GM23338 (cell line): ENCODE measurements around the gene FAM13B. TPM values are rescaled to one million over a fixed set of nuclear protein-coding genes. Genes with fewer than 3 reads are reported as not detected.

Source experiments
- ATAC-seq: fragments of 200-7000 bp; cut with Tn5 transposase; 3 replicates; pipeline ENCODE4 v1.9.1; 2020
- DNase-seq: peaks from one replicate; pipeline ENCODE4 v3.0.0-alpha.2; 2015; ENCODE audit warnings: low spot score
- H2AFZ ChIP-seq: fragments of 200-600 bp; sonication (generic); 2 replicates; pipeline ENCODE4 v1.8.0; 2016; ENCODE audit warnings: antibody characterized with exemption, mild to moderate bottlenecking, moderate library complexity
- H3F3A ChIP-seq: fragments of 200-600 bp; sonication (generic); replicated peaks from 2 replicates; pipeline ENCODE4 v1.8.0; 2017; ENCODE audit warnings: antibody characterized with exemption, mixed run types, low read depth
- H3K27ac ChIP-seq: fragments of 200-600 bp; sonication (generic); 2 replicates; pipeline ENCODE4 v1.6.1; 2016; ENCODE audit warnings: low read depth
- H3K27me3 ChIP-seq: fragments of 200-600 bp; sonication (generic); 2 replicates; pipeline ENCODE4 v1.8.0; 2016; ENCODE audit warnings: mild to moderate bottlenecking, mixed run types, moderate library complexity; ENCODE audit not compliant: insufficient read depth
- H3K36me3 ChIP-seq: fragments of 200-600 bp; sonication (generic); 2 replicates; pipeline ENCODE4 v1.8.0; 2016; ENCODE audit warnings: mild to moderate bottlenecking; ENCODE audit not compliant: insufficient read depth
- H3K4me1 ChIP-seq: fragments of 200-600 bp; sonication (generic); 2 replicates; pipeline ENCODE4 v1.8.0; 2016; ENCODE audit warnings: mild to moderate bottlenecking, moderate library complexity; ENCODE audit not compliant: insufficient read depth
- H3K4me2 ChIP-seq: fragments of 200-600 bp; sonication (generic); 2 replicates; pipeline ENCODE4 v1.7.1; 2017; ENCODE audit warnings: mixed run types
- H3K4me3 ChIP-seq: fragments of 200-600 bp; sonication (generic); 2 replicates; pipeline ENCODE4 v1.6.1; 2016; ENCODE audit warnings: mixed run types
- H3K79me2 ChIP-seq: fragments of 200-600 bp; sonication (generic); replicated peaks from 2 replicates; pipeline ENCODE4 v1.8.0; 2017; ENCODE audit warnings: mild to moderate bottlenecking; ENCODE audit not compliant: insufficient read depth
- H3K9me2 ChIP-seq: fragments of 200-600 bp; sonication (generic); 2 replicates; pipeline ENCODE4 v1.8.0; 2017; ENCODE audit not compliant: insufficient read depth
- H4K20me1 ChIP-seq: fragments of 200-600 bp; sonication (generic); replicated peaks from 2 replicates; pipeline ENCODE4 v1.8.0; 2017; ENCODE audit warnings: mild to moderate bottlenecking; ENCODE audit not compliant: insufficient read depth
- H3K27ac Mint-ChIP-seq: 2 replicates; pipeline ENCODE4 v1.8.0; 2020; ENCODE audit warnings: inconsistent platforms, mild to moderate bottlenecking, moderate library complexity, mixed read lengths
- H3K27me3 Mint-ChIP-seq: 3 replicates; pipeline ENCODE4 v1.8.0; 2022; ENCODE audit warnings: low read depth, mild to moderate bottlenecking, moderate library complexity, mixed read lengths, inconsistent platforms; ENCODE audit not compliant: insufficient read depth, poor library complexity
- H3K36me3 Mint-ChIP-seq: 3 replicates; pipeline ENCODE4 v1.8.0; 2021; ENCODE audit warnings: low read depth, mild to moderate bottlenecking, inconsistent platforms, moderate library complexity, mixed read lengths
- H3K4me1 Mint-ChIP-seq: 3 replicates; pipeline ENCODE4 v1.8.0; 2020; ENCODE audit warnings: mild to moderate bottlenecking, inconsistent platforms, mixed read lengths
- H3K4me3 Mint-ChIP-seq: 3 replicates; pipeline ENCODE4 v1.8.0; 2021; ENCODE audit warnings: moderate library complexity, mild to moderate bottlenecking, inconsistent platforms, mixed read lengths
- H3K9me3 Mint-ChIP-seq: 3 replicates; pipeline ENCODE4 v1.8.0; 2020; ENCODE audit warnings: moderate library complexity, mild to moderate bottlenecking, inconsistent platforms, mixed read lengths
- CTCF ChIP-seq, 2 experiments: fragments of 200-600 bp in 1 of 2; sonication (generic) in 1 of 2; conservative IDR thresholded peaks; 2 replicates each; pipeline versions ENCODE4 v1.5.1 to v1.6.1; 2016 to 2017; ENCODE audit warnings: antibody characterized with exemption in 2 of 2, low read depth in 2 of 2, mild to moderate bottlenecking in 2 of 2, moderate library complexity in 1 of 2
- EZH2 ChIP-seq: fragments of 200-600 bp; sonication (generic); IDR thresholded peaks from one replicate; pipeline ENCODE4 v1.8.0; 2017; ENCODE audit warnings: antibody characterized with exemption, mild to moderate bottlenecking, low read depth; ENCODE audit not compliant: unreplicated experiment
- EZH2phosphoT487 ChIP-seq: fragments of 200-600 bp; sonication (generic); IDR thresholded peaks from one replicate; pipeline ENCODE4 v1.8.1; 2018; ENCODE audit warnings: antibody characterized with exemption; ENCODE audit not compliant: unreplicated experiment
- NANOG ChIP-seq: IDR thresholded peaks from 2 replicates; pipeline ENCODE4 v1.6.1; 2016; ENCODE audit warnings: antibody characterized with exemption, borderline replicate concordance
- POLR2AphosphoS5 ChIP-seq: IDR thresholded peaks from 2 replicates; pipeline ENCODE4 v1.6.1; 2016; ENCODE audit warnings: antibody characterized with exemption, low read depth
- REST ChIP-seq: IDR thresholded peaks from one replicate; pipeline ENCODE4 v1.6.1; 2018; ENCODE audit warnings: antibody characterized with exemption; ENCODE audit not compliant: unreplicated experiment
- ZNF331 ChIP-seq: fragments of 250-450 bp; sonication (Bioruptor Pico); IDR thresholded peaks from 2 replicates; pipeline ENCODE4 v1.5.0; 2020; ENCODE audit warnings: low read depth, mild to moderate bottlenecking, moderate library complexity
- ZNF462 ChIP-seq: fragments of 250-450 bp; sonication (Bioruptor Pico); IDR thresholded peaks from 2 replicates; pipeline ENCODE4 v1.5.0; 2020; ENCODE audit warnings: mild to moderate bottlenecking, moderate library complexity
- polyA plus RNA-seq: library from polyadenylated mRNA; unstranded; fragments of >200 nt; fragmentation: Nextera tagmentation; extraction: Ambion mirVana; gene quantifications from 2 replicates; pipeline ENCODE4 v1.2.1, GENCODE V29; 2016
- total RNA-seq: library from RNA; depleted of rRNA; stranded (reverse); fragments of >200 nt; shearing (Covaris generic); gene quantifications from 2 replicates; pipeline ENCODE4 v1.2.3, GENCODE V29; 2014

FAM13B gene
- total and polyA plus RNA-seq, 2 experiments from 2014 or later: 12.9 to 30.2 TPM

- Histone ChIP-seq H3K4me3 (no peak overlapping the region), H3K79me2 (no peaks in the 10 kb centered on the region), H2AFZ (no peak overlapping the region), H3K9me2 (no peaks in the 10 kb centered on the region), H3K4me1 (no peaks in the 10 kb centered on the region), H3K27me3 (no peaks in the 10 kb centered on the region), H3K36me3 (no peaks in the 10 kb centered on the region), H3K4me2 (no peak overlapping the region), H3F3A (no peaks in the 10 kb centered on the region), H3K27ac (no peak overlapping the region), H4K20me1 (no peaks in the 10 kb centered on the region)
- peaks cover 3% of the 10 kb centered on the region for H3K36me3 Mint-ChIP-seq
- H3K27me3 Mint-ChIP-seq: no peaks in the 10 kb centered on the region
- no peak overlapping the region for H3K27ac Mint-ChIP-seq
- peaks cover 8% of the 10 kb centered on the region; the same call in 2 of the 3 replicates for H3K9me3 Mint-ChIP-seq
- peak; percentile 91 for ATAC-seq
- no peak overlapping the region for H3K4me3 Mint-ChIP-seq
- DNase-seq: peak; percentile 77
- TF ChIP-seq POLR2AphosphoS5 (no peak), CTCF (conservative IDR thresholded peaks at IDR 0.05; ENCODE audit: low read depth in 2 of 2) (peak; percentile 59 to 78), EZH2 (no peak)
- peaks cover 6% of the 10 kb centered on the region for H3K4me1 Mint-ChIP-seq
Measured at GRCh38 chr5:138065102-138065501, 32.2 kb upstream of the FAM13B start.

GRCh38 chr5:138064526-138064925, 31.6 kb upstream of the FAM13B start:
- H3K27ac Mint-ChIP-seq: no peak overlapping the region
- TF ChIP-seq NANOG (no peak), REST (no peak), EZH2phosphoT487 (no peak), CTCF (conservative IDR thresholded peaks at IDR 0.05; ENCODE audit: low read depth in 2 of 2) (no peak), ZNF462 (CRISPR knock-in tag) (no peak), ZNF331 (no peak)

More at GRCh38 chr5:138064526-138064925, 31.6 kb upstream of the FAM13B start:
- Histone ChIP-seq H3K36me3 (no peaks in the 10 kb centered on the region), H3K27me3 (no peaks in the 10 kb centered on the region), H3K79me2 (no peaks in the 10 kb centered on the region), H3K9me2 (no peaks in the 10 kb centered on the region), H3K27ac (no peak overlapping the region), H3K4me3 (no peak overlapping the region), H3K4me2 (no peak overlapping the region), H2AFZ (no peak overlapping the region), H3K4me1 (no peaks in the 10 kb centered on the region), H4K20me1 (no peaks in the 10 kb centered on the region), H3F3A (no peaks in the 10 kb centered on the region)
- Mint-ChIP-seq H3K27me3 (no peaks in the 10 kb centered on the region), H3K4me1 (peaks cover 6% of the 10 kb centered on the region), H3K9me3 (peaks cover 3% of the 10 kb centered on the region; the same call in 2 of the 3 replicates), H3K4me3 (no peak overlapping the region), H3K36me3 (no peaks in the 10 kb centered on the region; the same call in 2 of the 3 replicates)
- DNase-seq (no peak), ATAC-seq (peak; percentile 34; the same call in 2 of the 3 replicates)
